ENCODE measurements around the gene MED26.

Gene MED26

DNA sequence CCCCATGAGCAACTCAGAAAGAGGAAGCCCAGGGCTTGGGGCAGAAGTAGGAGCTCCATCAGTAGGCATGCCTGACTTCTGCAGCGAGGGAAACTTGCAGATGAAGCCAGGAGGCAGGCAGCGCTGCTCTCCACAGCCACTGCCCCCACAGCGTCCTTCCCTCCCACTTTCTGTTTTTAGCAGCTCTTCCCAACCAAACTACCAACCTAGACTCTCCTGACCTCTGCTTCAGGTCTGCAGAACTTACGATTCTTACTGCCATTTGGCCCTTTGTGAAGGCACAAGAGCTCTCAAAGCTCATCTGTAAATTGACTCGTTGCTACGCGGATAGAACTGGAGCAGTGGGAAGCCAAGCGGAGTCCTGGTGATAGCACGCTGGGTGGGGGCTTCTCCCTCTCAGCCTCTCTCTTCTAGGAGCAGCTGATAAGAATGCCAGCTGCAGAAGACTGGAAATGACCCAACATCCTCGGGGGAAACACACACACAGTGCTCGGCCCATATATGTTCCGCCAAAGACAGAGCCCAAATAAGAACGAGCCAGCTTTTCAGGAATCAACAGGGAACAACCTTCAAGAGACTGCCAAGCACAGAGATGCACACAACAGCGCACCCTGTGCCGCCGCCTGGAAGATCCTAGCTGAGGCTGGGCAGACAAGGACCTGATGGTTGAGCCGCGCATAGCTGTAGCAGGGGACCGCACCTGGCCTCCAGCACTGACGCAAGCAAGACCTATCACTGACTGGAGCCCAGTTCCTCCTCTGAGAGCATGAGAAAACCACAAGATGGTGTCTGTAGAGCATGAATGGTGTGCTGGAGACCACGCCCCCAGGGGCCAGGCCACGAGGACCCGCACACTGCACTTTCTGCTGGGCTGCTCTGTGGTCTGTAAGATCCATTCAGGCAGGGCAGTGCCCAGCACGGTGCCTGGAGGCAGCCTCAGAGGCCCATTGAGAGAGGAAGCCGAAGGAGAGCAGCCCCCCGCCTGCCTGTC lies 39.9 kb downstream of the MED26 start:
- DNase-seq: peak; percentile 79

DNA sequence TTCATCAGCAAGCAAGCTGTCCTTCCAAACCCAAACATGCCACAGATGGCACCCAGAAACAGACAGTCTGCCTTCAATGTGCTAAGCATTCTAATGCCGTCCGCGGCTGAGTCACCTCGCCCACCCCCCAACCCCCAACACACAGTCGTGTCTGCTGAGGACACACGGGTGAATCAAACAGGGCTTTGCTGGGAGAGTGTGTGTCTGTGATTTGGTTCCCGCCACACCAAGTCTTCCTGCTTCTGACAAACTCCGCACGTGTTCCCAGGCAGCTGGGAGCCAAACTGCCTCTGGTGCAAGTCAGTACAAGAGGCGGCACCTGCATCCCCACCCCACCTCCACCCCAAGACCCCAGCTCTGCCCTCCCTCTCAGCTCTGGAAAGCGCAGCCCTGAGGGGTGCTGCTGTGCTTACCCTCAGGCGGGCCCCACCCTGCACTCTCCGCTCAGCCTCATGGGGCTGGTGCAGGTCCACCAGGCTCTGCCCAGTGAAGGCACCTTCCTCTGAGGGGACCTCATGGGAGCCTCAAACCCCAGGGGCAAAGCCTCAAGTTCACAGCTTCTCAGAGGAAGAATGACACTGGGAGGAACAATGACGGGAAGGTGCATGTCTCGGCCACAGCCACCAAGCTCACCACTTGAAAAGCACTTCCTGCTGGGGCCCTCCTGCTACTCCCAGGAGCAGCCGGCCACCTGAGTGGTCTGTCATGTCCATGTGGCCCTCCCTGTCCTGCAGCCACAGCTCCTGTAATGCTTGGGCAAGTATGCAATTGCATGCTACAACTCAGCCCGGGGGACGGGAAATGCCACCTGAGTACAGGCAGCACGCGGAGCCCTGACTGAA lies 40.8 kb downstream of the MED26 start:
- peak; percentile 58 for DNase-seq

- no peak for DNase-seq
Observed at GRCh38 chr19:16586477-16586871, 41.5 kb downstream of the MED26 start.

DNA sequence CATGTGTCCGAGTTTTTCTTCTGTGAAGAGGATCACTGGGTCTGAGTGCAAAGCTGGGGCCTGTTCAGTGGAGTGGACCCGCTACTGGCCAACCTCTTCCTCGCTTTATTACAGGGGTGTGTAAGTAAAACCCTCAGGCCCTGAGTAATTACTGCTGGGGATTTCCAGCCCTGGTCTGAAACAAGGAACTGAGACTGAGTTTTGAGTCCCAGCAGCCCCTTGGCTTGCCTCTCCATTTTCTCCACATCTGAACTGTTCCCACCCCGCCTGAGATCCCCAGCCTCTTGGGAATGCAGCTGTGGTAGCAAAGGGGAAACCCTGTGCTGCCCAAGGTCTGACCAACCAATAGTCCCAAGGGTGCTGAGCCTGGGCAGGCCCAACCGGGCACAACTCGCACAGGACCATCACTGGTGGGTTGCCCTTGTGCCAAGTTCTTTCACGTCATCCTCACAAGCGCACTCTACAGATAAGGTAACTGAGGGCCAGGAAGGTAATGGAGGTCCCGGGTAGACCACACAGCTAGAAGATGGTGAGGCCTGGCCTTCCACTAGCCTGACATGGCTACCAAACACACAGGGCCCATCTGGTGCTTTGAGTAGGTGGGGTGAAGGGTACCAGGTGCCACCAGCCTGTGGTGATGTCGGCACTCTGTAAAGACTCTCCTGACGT lies 42.1 kb downstream of the MED26 start:
- peak; percentile 31 for DNase-seq

GRCh38 chr19:16585094-16585801 lies 42.8 kb downstream of the MED26 start:
- DNase-seq: no peak

DNA sequence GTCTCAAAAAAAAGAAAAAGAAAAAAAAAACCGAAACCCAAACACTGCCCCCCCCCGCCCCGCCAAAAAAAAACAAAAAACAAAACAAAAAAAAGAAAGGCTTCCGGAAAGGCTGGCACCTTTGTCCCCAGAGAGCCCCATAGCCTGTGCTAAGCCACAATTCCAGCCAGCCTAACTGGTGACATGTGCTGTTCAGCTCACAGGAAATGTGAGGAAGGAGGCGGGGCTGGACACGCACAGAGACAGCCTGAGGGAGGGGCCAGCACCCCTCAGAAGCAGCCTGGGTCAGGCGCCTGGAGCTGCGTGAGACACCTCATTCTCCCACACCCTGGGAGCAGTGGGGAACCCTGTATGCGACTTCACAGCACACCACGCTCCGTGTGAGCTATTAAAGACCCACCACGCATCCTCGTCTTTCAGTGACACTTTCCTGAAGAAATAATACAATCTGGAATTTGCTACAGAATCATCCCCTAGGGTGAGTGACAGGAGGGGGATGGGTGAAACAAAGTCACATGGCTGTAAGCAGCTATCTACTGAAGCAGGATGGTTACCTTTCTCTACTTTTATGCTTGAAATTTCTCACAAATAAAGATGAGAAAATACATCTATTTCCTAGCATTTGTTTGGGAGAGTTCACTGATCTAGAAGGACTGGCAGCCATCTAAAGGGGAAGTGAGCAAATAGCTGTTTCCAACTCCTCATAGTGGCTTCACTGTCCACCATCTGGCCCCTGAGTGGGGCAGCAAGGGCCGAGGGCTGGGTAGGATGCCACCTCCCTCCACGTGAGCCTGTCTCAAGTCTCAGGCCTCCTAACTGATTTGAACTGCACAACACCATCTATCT lies 43.5 kb downstream of the MED26 start:
- peak; percentile 95 for DNase-seq

DNA sequence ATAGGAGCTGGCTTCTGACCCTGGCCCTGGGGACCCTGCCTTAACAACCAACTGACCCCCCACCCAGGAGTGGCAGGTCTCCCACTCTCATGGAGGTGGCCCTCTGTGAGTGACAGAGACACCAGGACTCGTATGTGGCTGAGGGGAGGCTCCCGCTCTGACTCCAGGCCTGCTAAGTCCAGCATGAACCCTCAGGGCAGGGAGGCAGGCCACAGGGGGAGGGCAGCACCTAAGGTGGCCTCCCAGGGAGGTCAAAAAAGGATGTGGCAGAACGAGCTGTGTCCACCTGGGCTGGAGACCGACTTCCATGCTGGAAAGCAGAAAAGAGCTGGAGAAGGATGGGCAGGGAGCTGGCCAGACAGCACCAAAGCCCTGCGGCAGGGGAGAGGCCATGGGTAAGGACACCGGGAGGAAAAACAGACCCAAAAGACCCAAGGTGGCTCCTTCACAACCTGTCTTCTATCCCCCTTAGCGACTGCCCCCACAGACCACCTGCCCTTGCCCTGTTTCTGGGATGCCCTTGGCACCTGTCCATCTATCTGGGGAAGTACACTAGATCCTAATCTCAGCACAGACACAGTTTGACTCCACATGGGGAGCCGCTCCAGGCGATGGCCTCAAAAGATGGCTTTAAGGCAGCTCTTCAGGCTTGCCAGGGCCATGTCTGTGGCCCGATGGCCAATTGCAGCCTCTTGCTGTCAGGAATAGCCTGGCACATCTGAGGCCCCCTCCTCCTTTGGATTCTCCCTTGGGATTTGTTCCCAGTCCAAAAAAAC lies 45.3 kb downstream of the MED26 start:
- no peak for DNase-seq

DNA sequence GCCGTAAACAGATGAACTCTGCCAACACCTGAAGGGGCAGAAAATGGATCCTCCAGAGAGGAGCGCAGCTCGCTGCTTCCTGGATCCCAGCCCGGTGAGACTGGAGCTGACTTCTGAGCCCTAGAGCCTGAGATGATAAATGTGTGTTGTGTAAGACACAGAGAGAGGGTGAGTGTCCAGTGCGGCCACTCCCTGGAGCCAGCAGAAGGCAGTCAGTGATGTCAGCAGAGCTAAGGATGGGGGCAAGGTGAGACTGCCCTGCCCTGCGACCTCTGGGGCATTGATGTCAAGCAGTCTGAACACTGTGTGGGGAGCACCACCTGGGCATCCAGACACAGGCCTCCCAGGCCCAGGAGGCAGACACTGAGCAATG lies 46.0 kb downstream of the MED26 start:
- no peak for DNase-seq

DNA sequence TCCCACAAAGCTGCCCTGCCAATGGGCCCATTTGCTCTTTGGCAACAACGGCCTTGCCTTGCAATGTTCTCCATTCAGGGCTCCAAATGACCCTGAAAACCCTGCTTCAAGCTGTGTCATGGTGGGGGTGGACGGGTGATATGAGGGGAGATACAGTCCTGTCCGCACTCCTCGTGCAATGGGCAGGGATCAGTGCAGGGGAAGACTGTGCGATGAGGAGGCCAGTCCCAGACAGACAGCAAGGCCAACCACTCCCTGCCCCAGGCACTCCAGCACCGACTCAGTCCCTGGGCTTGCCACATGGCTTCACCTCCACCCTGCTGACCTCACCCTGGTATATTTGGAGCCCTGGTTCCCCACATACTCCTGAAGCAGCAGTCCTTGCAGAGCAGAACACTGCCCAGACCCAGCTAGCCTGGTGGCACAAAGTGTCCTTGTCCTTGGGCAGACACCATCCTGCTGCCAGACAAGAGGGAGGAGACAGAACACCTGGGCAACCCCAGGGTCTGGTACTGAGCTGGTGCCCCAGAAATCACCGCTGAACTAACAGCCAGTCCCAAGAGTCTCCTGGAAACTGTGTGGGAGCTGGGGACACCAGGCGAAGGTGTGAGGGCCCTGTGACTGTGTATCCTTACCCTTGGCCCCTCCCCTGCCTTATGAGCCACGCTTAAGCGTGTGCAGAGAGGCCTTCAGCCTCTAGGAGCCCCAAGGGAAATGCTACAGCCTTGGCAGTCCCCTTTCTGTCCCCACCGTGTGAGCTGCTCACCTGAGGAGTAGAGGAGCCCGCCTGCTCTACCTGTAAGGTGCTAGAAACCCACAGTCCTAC lies 46.6 kb downstream of the MED26 start:
- DNase-seq: no peak

GRCh38 chr19:16579381-16579780 lies 48.6 kb downstream of the MED26 start:
- no peak for DNase-seq

DNA sequence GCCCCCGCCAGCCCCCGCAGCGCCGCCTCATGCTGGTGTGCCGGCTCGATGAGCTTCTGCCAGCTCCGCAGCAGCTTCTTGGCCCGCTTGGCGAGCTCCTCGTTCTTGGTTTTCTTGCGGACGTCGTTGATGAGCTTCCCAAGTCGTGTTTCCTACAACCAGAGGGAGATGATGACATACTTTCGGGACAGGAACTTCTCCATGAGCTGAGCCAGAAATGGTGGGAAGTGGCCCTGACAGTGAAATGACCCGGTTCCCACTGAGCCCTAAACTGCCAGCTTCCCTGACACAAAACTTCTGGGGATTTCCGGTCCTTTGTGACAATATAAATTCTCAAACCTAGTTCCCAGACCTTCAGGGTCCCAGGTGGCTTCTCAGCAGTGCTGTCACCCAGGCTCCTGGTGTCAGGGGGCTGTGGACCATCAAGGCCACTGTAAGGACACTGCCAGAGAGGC lies 50.4 kb downstream of the MED26 start:
- no peak for DNase-seq

- DNase-seq: no peak
Observed at GRCh38 chr19:16576690-16577530, 51.1 kb downstream of the MED26 start.

DNA sequence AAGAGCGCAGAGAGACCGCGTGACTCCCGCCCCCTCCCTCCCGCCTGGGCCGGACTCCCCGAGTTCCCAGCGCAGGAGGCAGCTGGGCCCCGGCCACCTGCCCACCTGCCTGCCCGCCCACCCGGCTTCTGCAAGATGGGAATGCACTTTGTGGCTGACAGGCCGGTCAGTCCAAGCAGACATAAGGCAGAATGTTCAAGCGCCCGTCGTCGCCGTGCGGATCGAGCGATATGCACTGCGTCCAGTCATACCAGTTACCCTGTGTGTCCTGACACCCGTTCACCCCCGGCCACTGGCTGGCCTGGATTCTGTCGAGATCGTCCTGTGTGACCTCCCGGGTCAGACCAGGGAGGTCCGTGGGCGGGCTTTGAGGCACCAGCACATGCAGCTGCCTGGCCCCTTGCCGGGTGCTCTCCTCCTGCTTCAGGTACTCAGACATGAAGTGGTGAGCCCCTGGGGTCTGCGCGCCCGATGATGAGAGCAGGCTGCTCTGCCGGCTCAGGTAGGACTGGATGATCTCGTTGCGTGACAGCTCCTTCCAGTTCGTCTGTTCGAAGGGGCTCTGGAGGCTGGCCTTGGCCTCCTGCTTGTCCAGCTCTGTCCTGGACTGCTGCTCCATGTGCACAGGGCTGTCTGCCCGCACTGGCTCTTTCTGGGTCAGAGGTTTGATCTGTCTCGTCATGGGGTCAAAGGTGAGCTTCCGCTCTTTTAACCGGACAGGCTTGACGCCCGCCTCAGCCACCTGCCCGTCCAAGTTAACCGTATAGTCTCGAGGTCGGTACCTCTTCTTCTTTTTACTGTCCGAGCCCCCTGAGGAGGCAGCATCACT lies 51.9 kb downstream of the MED26 start:
- no peak for DNase-seq

- no peak for DNase-seq
Observed at GRCh38 chr19:16575282-16575681, 52.7 kb downstream of the MED26 start.

DNA sequence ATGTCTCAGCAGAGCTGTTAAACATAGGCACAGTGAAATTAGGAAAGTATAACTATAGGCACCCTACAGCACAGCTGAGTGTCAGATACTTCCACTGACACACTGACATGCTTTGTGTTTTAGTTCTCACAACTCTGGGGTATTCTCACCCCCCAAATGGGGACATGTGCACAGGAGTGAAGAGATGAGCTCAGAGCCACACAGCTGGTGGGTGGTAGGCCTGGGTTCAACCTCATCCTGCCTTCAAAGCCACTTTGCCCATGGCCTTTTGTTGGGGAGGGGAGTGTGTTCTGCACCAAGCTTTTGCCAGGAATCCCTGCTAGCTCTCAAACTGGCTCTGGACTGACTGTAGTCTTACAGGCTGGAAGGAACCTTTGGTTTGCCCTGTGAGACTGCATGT lies 54.1 kb downstream of the MED26 start:
- no peak for DNase-seq

GRCh38 chr19:16573296-16573695 lies 54.7 kb downstream of the MED26 start:
- DNase-seq: no peak

- DNase-seq: peak; percentile 88
Observed at GRCh38 chr19:16572332-16573211, 55.4 kb downstream of the MED26 start, which contains the start of gene SLC35E1. Gene SLC35E1 (minus strand): TSS chr19:16572415. CDS start chr19:16572364, 51 bp downstream.
